Measurements from ENCODE around the gene MEX3D. TPM values are rescaled to one million over a fixed set of nuclear protein-coding genes. Genes with fewer than 3 reads are reported as not detected.

The MEX3D gene
- total and polyA plus RNA-seq, 4 donors, result 0.92 to 9.1 (median 5.2) TPM

- Histone ChIP-seq H3K36me3 (ENCODE audit: control insufficient read depth in 4 of 4, insufficient read depth in 3 of 4, low read depth in 1 of 4, low read length in 3 of 4) (peaks cover 0 to 2% (median 0%) of the 10 kb centered on the region in 4 donors), H3K9ac (ENCODE audit: low read depth in 1 of 2, low read length in 2 of 2) (no peak overlapping the region), H3K9me3 (ENCODE audit: control insufficient read depth in 4 of 4, low read length in 3 of 4) (no peaks in the 10 kb centered on the region), H3K4me1 (ENCODE audit: control insufficient read depth in 4 of 4, insufficient read depth in 4 of 4, low read length in 3 of 4) (peaks cover 0 to 12% (median 8%) of the 10 kb centered on the region in 4 donors), H3K27ac (ENCODE audit: low read depth in 1 of 2, low read length in 2 of 2) (no peak overlapping the region), H3K4me3 (ENCODE audit: low read depth in 1 of 3, low read length in 3 of 3) (no peak overlapping the region), H3K27me3 (ENCODE audit: control insufficient read depth in 4 of 4, insufficient read depth in 4 of 4, low read length in 3 of 4) (no peaks in the 10 kb centered on the region)
- DNase-seq (ENCODE audit: low spot score), result no peak
- TF ChIP-seq CTCF (IDR thresholded peaks at IDR 0.05; ENCODE audit: low read depth, low read length, missing input control), result no peak
- TF ChIP-seq REST (IDR thresholded peaks at IDR 0.05), result no peak
- TF ChIP-seq ATF3 (IDR thresholded peaks at IDR 0.05), result no peak
- TF ChIP-seq GABPA (IDR thresholded peaks at IDR 0.05 in 1 of 2, conservative IDR thresholded peaks at IDR 0.05 in 1 of 2), result no peak
- TF ChIP-seq EGR1 (IDR thresholded peaks at IDR 0.05; ENCODE audit: low read depth in 2 of 2), result no peak
- TF ChIP-seq HNF4A (conservative IDR thresholded peaks at IDR 0.05), result no peak
- no peak for TF ChIP-seq NR2F2 (IDR thresholded peaks at IDR 0.05)
- no peak for TF ChIP-seq TAF1 (conservative IDR thresholded peaks at IDR 0.05)
- no peak for TF ChIP-seq JUND (IDR thresholded peaks at IDR 0.05)
- no peak for TF ChIP-seq SP1 (IDR thresholded peaks at IDR 0.05)
- TF ChIP-seq, protein P1, sequence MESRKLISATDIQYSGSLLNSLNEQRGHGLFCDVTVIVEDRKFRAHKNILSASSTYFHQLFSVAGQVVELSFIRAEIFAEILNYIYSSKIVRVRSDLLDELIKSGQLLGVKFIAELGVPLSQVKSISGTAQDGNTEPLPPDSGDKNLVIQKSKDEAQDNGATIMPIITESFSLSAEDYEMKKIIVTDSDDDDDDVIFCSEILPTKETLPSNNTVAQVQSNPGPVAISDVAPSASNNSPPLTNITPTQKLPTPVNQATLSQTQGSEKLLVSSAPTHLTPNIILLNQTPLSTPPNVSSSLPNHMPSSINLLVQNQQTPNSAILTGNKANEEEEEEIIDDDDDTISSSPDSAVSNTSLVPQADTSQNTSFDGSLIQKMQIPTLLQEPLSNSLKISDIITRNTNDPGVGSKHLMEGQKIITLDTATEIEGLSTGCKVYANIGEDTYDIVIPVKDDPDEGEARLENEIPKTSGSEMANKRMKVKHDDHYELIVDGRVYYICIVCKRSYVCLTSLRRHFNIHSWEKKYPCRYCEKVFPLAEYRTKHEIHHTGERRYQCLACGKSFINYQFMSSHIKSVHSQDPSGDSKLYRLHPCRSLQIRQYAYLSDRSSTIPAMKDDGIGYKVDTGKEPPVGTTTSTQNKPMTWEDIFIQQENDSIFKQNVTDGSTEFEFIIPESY (IDR thresholded peaks at IDR 0.05), result no peak
- no peak for TF ChIP-seq YY1 (IDR thresholded peaks at IDR 0.05)
- TF ChIP-seq FOXA2 (IDR thresholded peaks at IDR 0.05), result no peak
- TF ChIP-seq FOXA1 (IDR thresholded peaks at IDR 0.05), result no peak
- TF ChIP-seq, protein P2, sequence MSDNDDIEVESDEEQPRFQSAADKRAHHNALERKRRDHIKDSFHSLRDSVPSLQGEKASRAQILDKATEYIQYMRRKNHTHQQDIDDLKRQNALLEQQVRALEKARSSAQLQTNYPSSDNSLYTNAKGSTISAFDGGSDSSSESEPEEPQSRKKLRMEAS (IDR thresholded peaks at IDR 0.05), result no peak
- TF ChIP-seq RXRA (IDR thresholded peaks at IDR 0.05), result no peak
- 93% methylated on average over 12 of the region's 12 CpGs for WGBS
Measured at GRCh38 chr19:1571358-1571757, 3.2 kb upstream of the MEX3D start.

GRCh38 chr19:1570836-1571235 is 2.7 kb upstream of the MEX3D start:
- Histone ChIP-seq H3K4me3 (ENCODE audit: low read depth in 1 of 3, low read length in 3 of 3) (no peak overlapping the region), H3K27me3 (ENCODE audit: control insufficient read depth in 4 of 4, insufficient read depth in 4 of 4, low read length in 3 of 4) (no peaks in the 10 kb centered on the region), H3K27ac (ENCODE audit: low read depth in 1 of 2, low read length in 2 of 2) (no peak overlapping the region), H3K36me3 (ENCODE audit: control insufficient read depth in 4 of 4, insufficient read depth in 3 of 4, low read depth in 1 of 4, low read length in 3 of 4) (no peaks in the 10 kb centered on the region), H3K9me3 (ENCODE audit: control insufficient read depth in 4 of 4, low read length in 3 of 4) (no peaks in the 10 kb centered on the region), H3K9ac (ENCODE audit: low read depth in 1 of 2, low read length in 2 of 2) (no peak overlapping the region), H3K4me1 (ENCODE audit: control insufficient read depth in 4 of 4, insufficient read depth in 4 of 4, low read length in 3 of 4) (peaks cover 0 to 12% (median 8%) of the 10 kb centered on the region in 4 donors)
- 96% methylated on average over 13 of the region's 13 CpGs for WGBS
- DNase-seq (ENCODE audit: low spot score), result no peak
- TF ChIP-seq, protein P2 (IDR thresholded peaks at IDR 0.05), result no peak
- TF ChIP-seq, protein P1 (IDR thresholded peaks at IDR 0.05), result no peak
- TF ChIP-seq FOXA2 (IDR thresholded peaks at IDR 0.05), result no peak
- TF ChIP-seq ATF3 (IDR thresholded peaks at IDR 0.05), result no peak
- no peak for TF ChIP-seq HNF4A (conservative IDR thresholded peaks at IDR 0.05)
